ENCODE results near the gene E2F4. TPM values are rescaled to one million over a fixed set of nuclear protein-coding genes. Genes with fewer than 3 reads are reported as not detected.

Gene E2F4
- total and polyA plus RNA-seq, 2 experiments from 2014 or later: 66.2 to 85.2 TPM

- TF ChIP-seq CTCF (IDR thresholded peaks at IDR 0.05; ENCODE audit: low read depth, low read length): peak; percentile 11
- Histone ChIP-seq H3K36me3 (peaks cover 16% of the 10 kb centered on the region), H3K4me3 (peak within 1 kb of the TSS; percentile 95), H3K9me3 (ENCODE audit: low read depth) (no peaks in the 10 kb centered on the region), H3K27ac (no peak within 1 kb of the TSS), H3K27me3 (no peaks in the 10 kb centered on the region), H3K4me1 (ENCODE audit: low read depth) (no peaks in the 10 kb centered on the region)
- DNase-seq (ENCODE audit: low read depth in 1 of 2, low spot score in 1 of 2): peak; percentile 99
Observed at GRCh38 chr16:67226804-67227566, 35.0 kb downstream of the E2F4 start, which contains the start of gene TMEM208. TMEM208 (plus strand) TSS chr16:67227130; CDS start chr16:67227219, 89 bp downstream.

GRCh38 chr16:67227567-67227921, 35.6 kb downstream of the E2F4 start:
- H3K36me3 ChIP-seq: peaks cover 16% of the 10 kb centered on the region
- no peak for TF ChIP-seq CTCF (IDR thresholded peaks at IDR 0.05; ENCODE audit: low read depth, low read length)

GRCh38 chr16:67228034-67228785, 36.3 kb downstream of the E2F4 start:
- Histone ChIP-seq H3K36me3 (peaks cover 16% of the 10 kb centered on the region), H3K9me3 (ENCODE audit: low read depth) (no peaks in the 10 kb centered on the region), H3K27me3 (no peaks in the 10 kb centered on the region), H3K4me1 (ENCODE audit: low read depth) (no peaks in the 10 kb centered on the region), H3K27ac (no peak overlapping the region), H3K4me3 (no peak overlapping the region)
- DNase-seq (ENCODE audit: low read depth in 1 of 2, low spot score in 1 of 2): no peak
- TF ChIP-seq CTCF (IDR thresholded peaks at IDR 0.05; ENCODE audit: low read depth, low read length): no peak

More at GRCh38 chr16:67227567-67227921, 35.6 kb downstream of the E2F4 start:
- H3K9me3 ChIP-seq (ENCODE audit: low read depth): no peaks in the 10 kb centered on the region
- DNase-seq (ENCODE audit: low read depth in 1 of 2, low spot score in 1 of 2): no peak
- H3K4me1 ChIP-seq (ENCODE audit: low read depth): no peaks in the 10 kb centered on the region
- H3K27ac ChIP-seq: no peak overlapping the region
- peak overlapping the region; percentile 95 for H3K4me3 ChIP-seq
- H3K27me3 ChIP-seq: no peaks in the 10 kb centered on the region

DNA sequence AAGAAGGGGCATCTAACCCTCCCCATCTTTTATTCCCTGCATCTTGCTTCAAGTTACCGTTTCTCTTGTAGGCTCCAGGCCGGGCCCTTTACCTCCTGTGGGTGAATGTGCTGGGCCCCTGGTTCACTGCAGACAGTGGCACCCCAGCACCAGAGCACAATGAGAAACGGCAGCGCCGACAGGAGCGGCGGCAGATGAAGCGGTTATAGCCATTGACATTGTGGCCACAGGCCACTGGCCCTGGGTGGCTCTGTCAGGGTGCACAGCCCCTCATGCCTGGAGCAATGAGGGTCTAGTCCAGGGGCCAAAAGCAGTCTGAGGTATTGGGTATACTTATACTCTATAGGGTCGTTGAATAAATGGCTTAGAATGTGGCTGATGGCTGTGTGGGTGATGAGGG, 37.0 kb downstream of the E2F4 start:
- Histone ChIP-seq H3K4me3 (no peak overlapping the region), H3K4me1 (ENCODE audit: low read depth) (no peaks in the 10 kb centered on the region), H3K9me3 (ENCODE audit: low read depth) (no peaks in the 10 kb centered on the region), H3K27me3 (no peaks in the 10 kb centered on the region), H3K36me3 (peaks cover 16% of the 10 kb centered on the region), H3K27ac (no peak overlapping the region)
- TF ChIP-seq CTCF (IDR thresholded peaks at IDR 0.05; ENCODE audit: low read depth, low read length): no peak
- no peak for DNase-seq (ENCODE audit: low read depth in 1 of 2, low spot score in 1 of 2)

- peaks cover 16% of the 10 kb centered on the region for H3K36me3 ChIP-seq
- H3K4me3 ChIP-seq: no peak overlapping the region
- no peak for DNase-seq (ENCODE audit: low read depth in 1 of 2, low spot score in 1 of 2)
- H3K9me3 ChIP-seq (ENCODE audit: low read depth): no peaks in the 10 kb centered on the region
- H3K27me3 ChIP-seq: no peaks in the 10 kb centered on the region
- TF ChIP-seq CTCF (IDR thresholded peaks at IDR 0.05; ENCODE audit: low read depth, low read length): no peak
- no peaks in the 10 kb centered on the region for H3K4me1 ChIP-seq (ENCODE audit: low read depth)
- no peak overlapping the region for H3K27ac ChIP-seq
Observed at GRCh38 chr16:67229906-67230808, 38.2 kb downstream of the E2F4 start.

Measured in cardiac muscle cell (in vitro differentiated cells and primary cell).